ENCODE measurements around the gene LRRC45.
A peak's percentile ranks its signal among the peaks of the same experiment; 100 is the strongest.

- TF ChIP-seq CTCF (conservative IDR thresholded peaks at IDR 0.05) (no peak), ZFX (IDR thresholded peaks at IDR 0.05) (peak; percentile 81)
These were observed 539 bp downstream of the LRRC45 start for GRCh38 chr17:82023447-82024241.
